ENCODE measurements around the gene LIPE.

- TF ChIP-seq EP300 (IDR thresholded peaks at IDR 0.05), result no peak
- TF ChIP-seq CTCF (IDR thresholded peaks at IDR 0.05), result no peak
These were observed 15.6 kb upstream of the LIPE start, which contains the start of gene CXCL17 for GRCh38 chr19:42442833-42443232.
